Fibroblast of gingiva (primary cell): Measurements from ENCODE around the gene MIB1.
"Not testable (repeated sequence)": the region's sequence is repeated elsewhere in the genome, so short reads cannot be mapped to it uniquely, and the experiment has no call there.

Source experiments
- DNase-seq: peaks from one replicate; pipeline ENCODE4 v3.0.0-alpha.2; 2011; ENCODE audit warnings: low read depth

The MIB1 gene

GRCh38 chr18:21740538-21741311 is at the start of gene MIB1:
TSS of gene MIB1 (plus strand) at chr18:21740792. CDS start at chr18:21741584, 792 bp downstream.
- DNase-seq = peak; percentile 96

GRCh38 chr18:21693322-21693721 is 47.3 kb upstream of the MIB1 start:
- no peak for DNase-seq

DNA sequence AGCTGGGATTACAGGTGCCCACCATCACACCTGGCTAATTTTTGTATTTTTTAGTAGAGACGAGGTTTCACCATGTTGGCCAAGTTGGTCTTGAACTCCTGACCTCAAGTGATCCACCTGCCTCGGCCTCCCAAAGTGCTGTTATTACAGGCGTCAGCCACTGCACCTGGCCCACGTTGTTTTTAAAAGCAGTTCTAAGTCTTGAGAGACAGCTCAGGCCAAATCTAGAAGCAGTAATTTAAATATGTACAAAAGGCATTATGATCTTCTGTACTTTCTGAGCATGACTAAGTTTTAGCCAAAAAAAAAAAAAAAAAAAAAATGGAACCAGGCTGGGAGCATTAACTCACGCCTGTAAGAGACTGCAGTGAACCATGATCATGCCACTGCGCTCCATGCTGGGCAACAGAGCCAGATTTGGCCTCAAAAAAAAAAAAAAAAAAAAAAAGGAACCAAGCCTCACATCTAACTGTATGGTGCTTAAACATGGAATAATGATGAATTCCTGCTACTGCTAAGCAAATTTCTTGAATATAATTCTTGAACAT is 40.0 kb upstream of the MIB1 start:
- no peak for DNase-seq

- DNase-seq = no peak
These were observed 39.0 kb upstream of the MIB1 start for GRCh38 chr18:21701621-21702020.

GRCh38 chr18:21702602-21703001 is 38.0 kb upstream of the MIB1 start:
- no peak for DNase-seq

DNA sequence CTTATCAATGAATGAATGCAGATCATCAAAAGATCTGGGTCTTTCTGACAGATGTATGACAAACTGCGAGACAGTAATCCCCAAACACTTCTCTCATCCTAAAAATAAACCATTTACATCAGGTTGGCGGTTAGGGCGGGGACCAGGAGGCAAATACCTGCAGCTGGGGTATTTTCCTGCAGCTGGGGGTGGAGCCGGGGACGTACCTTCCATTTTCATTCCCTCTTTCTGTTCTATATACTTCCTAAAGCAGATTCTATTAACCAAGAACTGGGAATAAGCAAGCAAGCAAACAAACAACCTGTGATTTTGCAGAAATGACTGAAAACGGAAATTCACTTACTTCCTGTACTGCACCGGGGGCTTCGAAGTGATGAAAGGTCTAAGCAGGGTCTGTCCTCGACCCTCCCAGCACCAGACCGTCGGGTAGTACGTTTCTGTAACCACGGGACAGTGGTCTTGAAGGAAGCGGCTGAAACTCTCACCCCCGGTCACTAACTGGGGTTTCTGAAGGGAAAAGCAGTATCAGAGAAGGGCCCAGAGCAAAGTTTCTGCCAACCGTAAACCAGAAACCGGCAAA is 37.3 kb upstream of the MIB1 start:
- no peak for DNase-seq

- peak; percentile 91 for DNase-seq
These were observed 35.8 kb upstream of the MIB1 start, which contains the start of gene ABHD3 for GRCh38 chr18:21704603-21705364. TSS of gene ABHD3 (minus strand) at chr18:21704774. CDS start at chr18:21704665, 109 bp downstream.

DNA sequence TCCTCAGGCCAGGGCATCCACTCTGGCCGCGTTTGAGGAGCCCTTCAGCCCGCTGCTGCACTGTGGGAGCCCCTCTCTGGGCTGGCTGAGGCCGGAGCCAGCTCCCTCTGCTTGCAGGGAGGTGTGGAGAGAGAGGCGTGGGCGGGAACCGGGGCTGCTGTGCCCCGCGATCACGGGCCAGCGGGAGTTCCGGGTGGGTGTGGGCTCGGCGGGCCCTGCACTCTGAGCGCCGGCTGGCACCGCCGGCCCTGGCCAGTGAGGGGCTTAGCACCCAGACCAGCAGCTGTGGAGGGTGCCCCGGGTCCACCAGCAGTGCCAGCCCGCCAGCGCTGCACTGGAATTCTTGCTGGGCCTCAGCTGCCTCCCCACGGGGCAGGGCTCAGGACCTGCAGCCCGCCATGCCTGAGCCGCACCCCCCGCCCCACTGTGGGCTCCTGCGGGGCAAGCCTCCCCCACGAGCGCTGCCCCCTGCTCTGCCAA is 34.2 kb upstream of the MIB1 start:
- no peak for DNase-seq

GRCh38 chr18:21707130-21707529 is 33.5 kb upstream of the MIB1 start:
- not testable (repeated sequence) for DNase-seq

GRCh38 chr18:21714474-21714873 is 26.1 kb upstream of the MIB1 start:
- no peak for DNase-seq

GRCh38 chr18:21722687-21723086 is 17.9 kb upstream of the MIB1 start:
- DNase-seq = no peak

GRCh38 chr18:21725201-21725600 is 15.4 kb upstream of the MIB1 start:
- no peak for DNase-seq

DNA sequence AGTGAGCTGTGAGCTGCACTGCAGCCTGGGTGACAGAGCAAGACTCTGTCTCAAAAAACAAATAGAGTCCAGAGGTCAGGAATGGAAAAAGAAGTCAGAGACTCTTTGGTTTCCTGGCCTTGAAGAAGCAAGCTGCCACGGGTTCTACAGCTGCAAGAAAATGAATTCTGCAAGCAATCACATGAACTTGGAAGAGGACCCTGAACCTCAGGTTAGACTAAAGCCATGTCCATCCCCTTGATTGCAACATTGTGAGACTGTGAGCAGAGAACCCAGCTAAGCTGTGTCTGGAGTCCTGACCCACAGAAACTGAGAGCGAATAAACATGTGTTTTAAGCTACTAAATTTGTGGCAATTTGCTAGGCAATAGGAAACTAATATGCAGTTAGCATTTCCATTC is 12.9 kb upstream of the MIB1 start:
- DNase-seq = no peak

GRCh38 chr18:21733011-21733410 is 7.6 kb upstream of the MIB1 start:
- no peak for DNase-seq

DNA sequence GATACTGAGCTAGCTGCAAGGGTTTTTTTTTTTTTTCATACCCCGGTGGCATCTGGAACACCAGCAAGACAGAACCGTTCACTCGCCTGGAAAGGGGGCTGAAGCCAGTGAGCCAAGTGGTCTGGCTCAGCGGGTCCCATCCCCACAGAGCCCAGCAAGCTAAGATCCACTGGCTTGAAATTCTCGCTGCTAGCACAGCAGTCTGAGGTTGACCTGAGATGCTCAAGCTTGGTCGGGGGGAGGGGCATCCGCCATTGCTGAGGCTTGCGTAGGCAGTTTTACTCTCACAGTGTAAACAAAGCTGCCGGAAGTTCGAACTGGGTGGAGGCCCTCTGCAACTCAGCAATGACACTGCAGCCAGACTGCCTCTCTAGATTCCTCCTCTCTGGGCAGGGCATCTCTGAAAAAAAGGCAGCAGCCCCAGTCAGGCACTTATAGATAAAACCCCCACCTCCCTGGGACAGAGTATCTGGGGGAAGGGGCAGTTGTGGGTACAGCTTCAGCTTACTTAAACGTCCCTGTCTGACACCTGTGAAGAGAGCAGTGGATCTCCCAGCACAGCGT is 5.1 kb upstream of the MIB1 start:
- no peak for DNase-seq

DNA sequence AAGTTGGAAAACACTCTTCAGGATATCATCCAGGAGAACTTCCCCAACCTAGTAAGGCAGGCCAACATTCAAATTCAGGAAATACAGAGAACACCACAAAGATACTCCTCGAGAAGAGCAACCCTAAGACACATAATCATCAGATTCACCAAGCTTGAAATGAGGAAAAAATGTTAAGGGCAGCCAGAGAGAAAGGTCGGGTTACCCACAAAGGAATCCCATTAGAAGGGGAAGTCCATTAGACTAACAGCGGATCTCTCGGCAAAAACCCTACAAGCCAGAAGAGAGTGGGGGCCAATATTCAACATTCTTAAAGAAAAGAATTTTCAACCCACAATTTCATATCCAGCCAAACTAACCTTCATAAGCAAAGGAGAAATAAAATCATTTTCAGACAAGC is 3.7 kb upstream of the MIB1 start:
- not testable (repeated sequence) for DNase-seq

DNA sequence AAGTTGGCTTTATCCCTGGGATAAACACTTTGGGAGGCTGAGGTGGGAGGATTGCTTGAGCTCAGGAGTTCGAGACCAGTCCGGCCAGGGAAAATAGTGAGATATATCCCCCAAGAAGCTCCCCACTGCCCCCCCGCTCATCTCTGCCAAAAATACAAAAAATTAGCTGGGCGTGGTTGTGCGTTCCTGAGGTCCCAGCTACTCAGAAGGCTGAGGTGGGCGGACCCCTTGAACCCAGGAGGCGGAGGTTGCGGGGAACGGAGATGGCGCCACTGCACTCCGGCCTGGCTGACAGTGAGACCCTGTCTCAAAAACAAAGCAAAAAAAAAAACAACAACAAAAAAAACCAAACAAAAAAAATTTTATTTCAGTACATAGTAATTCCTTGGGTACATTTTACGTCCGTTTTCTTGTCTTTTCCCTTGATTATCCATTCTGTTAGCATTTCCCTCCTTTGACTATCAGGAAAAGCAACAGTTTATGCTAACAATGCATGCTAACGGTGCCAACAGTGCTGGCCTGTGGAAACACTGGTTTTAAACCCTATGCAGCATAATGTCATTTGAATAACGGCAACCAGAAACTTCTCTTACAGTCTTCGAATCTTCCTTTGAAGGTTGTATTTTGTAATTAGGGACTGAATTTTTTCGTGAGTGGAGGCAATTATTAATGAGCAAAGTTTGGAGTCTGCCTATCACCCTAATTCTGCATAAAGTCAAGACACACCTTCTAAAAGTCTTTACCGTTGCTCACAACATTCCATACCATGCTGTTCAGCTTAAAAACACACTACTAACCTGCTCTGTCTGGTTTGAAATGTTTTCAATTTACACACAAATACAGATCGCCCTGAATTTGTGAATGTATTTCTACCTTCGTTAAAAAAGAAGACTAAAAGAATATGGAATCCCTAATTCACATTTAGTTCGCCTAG is 721 bp upstream of the MIB1 start:
- no peak for DNase-seq

GRCh38 chr18:21741312-21741561 is 645 bp downstream of the MIB1 start:
- DNase-seq = no peak

GRCh38 chr18:21741562-21742314 is 1.1 kb downstream of the MIB1 start:
- DNase-seq = no peak

- no peak for DNase-seq
These were observed 1.7 kb downstream of the MIB1 start for GRCh38 chr18:21742315-21742687.
